GM20000 (cell line): ENCODE measurements around the gene ST6GALNAC6.

Experiments used
- DNase-seq: peaks from one replicate; pipeline ENCODE4 v3.0.0; 2012; ENCODE audit warnings: low spot score
- CTCF ChIP-seq: IDR thresholded peaks from 2 replicates; pipeline ENCODE4 v1.5.1; 2012; ENCODE audit warnings: mild to moderate bottlenecking, control low read depth; ENCODE audit errors: extremely low read depth, missing control alignments

ST6GALNAC6 gene

DNA sequence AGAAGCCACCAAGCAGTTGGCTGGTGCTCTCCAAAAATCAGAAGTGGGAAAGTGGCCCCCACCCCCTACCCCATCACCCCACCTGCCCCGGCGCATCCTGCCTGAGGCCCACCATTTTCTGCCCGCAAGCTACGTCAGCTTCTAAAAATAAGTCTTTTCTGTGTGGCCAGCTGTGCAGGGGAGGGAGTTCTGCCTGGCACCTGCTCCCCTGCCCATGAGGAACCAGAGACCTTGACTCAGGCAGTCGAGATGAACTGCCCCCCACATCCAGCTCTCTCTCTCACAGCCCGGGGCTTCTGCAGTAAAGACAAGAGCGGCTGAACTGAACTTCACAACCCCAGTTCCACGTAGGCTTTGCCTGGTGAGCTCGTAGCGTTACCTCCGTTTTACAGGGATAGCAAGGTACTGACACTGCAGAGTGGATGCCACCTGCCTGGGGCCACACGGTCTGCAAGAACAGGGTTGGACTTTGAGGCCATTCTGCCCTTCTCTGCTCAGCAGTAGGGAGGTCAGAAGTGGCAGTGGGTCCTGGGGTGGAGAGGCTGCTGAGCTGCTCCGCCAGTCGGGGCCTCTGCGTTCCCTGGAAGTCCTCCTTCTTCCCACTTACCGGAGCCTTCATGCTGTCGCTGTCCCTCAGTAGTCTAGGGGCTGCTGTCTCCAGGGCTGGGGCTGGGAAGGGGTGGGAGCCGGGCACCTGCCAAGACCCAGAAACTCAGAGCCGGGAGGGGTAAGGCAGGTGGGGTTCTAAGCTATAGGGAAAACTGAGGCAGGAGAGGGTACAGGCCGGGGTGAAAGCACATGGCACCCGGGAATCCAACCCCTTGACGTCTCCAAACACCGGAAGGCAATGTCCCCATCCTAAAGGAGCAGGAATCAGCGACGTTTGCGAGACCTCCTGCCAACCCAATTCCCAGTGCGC is 16.7 kb upstream of the ST6GALNAC6 start:
- no peak for DNase-seq
- TF ChIP-seq CTCF = no peak

GRCh38 chr9:127915325-127915752 is 15.9 kb upstream of the ST6GALNAC6 start:
- TF ChIP-seq CTCF = no peak
- DNase-seq = no peak

DNA sequence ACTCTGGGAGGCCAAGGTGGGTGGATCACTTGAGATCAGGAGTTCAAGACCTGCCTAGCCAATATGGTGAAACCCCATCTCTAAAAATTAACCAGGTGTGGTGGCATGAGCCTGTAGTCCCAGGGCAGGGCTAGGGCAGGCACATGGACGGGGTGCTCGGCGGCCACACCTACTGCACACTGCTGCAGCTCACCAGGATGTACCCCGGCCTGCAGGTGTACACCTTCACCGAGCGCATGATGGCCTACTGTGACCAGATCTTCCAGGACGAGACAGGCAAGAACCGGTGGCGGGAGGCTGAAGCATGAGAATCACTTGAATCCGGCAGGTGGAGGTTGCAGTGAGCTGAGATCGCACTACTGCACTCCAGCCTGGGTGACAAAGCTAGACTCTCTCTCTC is 14.3 kb upstream of the ST6GALNAC6 start:
- no peak for DNase-seq
- no peak for TF ChIP-seq CTCF

GRCh38 chr9:127912882-127913281 is 13.5 kb upstream of the ST6GALNAC6 start:
- DNase-seq = no peak
- TF ChIP-seq CTCF = no peak

- no peak for DNase-seq
- TF ChIP-seq CTCF = no peak
These were observed 12.9 kb upstream of the ST6GALNAC6 start for GRCh38 chr9:127912296-127912695.

DNA sequence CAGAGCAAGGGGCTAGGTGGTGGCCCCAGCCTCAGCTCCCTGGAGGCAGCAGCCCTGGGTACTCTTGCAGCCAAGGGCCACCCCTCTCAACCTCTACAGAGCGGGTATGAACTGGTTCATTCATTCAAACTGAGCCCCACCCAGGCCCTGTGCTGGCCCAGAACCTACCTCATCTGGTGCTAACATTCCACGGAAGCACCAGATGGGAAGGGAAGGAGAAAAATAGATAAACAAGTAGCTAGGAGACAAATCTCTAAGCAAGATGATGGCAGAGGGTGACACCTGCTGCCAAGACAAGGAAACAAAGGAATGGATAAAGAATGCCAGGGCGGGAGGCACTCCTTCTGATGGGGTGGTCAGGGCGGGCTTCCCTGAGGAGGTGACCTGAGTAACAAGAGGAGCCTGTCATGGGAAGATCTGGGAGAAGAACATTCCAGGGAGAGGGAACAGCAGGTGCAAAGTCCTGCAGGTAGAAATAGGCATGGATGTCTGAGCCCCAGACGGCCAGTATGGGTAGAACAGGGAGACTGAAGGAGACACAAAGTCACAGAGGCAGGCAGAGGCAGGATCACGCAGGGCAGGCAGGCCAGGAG is 11.3 kb upstream of the ST6GALNAC6 start:
- DNase-seq = no peak
- no peak for TF ChIP-seq CTCF

- no peak for DNase-seq
- no peak for TF ChIP-seq CTCF
These were observed 10.5 kb upstream of the ST6GALNAC6 start for GRCh38 chr9:127909839-127910273.
